ENCODE measurements around the gene TRAF4. TPM values are rescaled to one million over a fixed set of nuclear protein-coding genes. Genes with fewer than 3 reads are reported as not detected.

TRAF4 gene
- total and polyA plus RNA-seq, 9 of the 15 experiments (the other 6 are each of a cell fraction or from before 2014, with no cell fraction given): 2.4 to 147 (median 72.4) TPM

DNA sequence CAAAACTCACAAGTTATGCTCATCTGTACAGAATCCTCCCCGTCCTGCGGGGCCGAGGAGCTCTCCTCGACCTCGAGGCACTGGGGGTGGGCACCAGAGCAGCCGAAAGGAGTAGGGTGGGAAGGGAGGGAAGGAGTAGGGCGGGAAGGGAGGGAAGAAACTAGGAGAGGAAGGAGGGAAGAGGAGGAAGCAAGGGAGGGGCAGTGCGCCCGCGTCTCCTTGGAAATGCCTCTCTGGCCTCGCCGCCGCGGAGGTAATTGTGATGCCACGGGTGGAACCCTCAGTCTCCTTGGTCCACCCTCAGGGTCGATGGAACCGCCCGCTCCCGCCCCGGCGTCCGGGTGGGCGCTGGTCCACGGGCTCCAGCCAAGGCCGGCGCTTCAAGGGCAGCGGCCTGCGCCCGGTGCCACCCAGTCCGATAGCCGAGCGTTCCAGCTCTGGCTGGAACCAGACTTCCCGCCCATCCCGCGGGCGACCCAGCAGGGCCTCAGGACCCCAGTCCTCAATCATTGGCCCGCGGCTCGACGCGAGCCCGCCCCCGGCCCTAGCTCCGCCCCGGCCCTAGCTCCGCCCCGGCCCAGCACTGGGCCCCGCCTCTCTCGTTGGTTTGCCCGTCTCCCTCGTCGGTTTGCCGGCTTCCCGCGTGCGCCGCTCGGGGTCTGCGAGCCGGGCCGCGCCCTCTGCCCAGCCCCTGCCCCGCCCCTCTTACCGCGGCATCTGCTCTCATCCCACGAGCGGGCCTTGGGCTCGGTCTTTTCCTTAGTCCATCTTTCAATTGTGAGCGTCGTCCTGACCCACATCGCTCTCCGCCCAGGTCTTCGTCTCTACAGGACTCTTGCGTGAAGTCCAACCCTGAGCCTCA lies 32.7 kb upstream of the TRAF4 start (continued):
- TF ChIP-seq, protein P1, sequence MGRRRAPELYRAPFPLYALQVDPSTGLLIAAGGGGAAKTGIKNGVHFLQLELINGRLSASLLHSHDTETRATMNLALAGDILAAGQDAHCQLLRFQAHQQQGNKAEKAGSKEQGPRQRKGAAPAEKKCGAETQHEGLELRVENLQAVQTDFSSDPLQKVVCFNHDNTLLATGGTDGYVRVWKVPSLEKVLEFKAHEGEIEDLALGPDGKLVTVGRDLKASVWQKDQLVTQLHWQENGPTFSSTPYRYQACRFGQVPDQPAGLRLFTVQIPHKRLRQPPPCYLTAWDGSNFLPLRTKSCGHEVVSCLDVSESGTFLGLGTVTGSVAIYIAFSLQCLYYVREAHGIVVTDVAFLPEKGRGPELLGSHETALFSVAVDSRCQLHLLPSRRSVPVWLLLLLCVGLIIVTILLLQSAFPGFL (CRISPR knock-in tag; IDR thresholded peaks at IDR 0.05): no peak
- 0 out of 2 replicates have a peak, but pooled peaks have one; percentile 38 for TF ChIP-seq HIVEP1 (CRISPR knock-in tag; IDR thresholded peaks at IDR 0.05)
- no peak for TF ChIP-seq LARP7 (IDR thresholded peaks at IDR 0.05)
- 0 out of 2 replicates have a peak, but pooled peaks have one; percentile 1 for TF ChIP-seq SPI1 (IDR thresholded peaks at IDR 0.05; ENCODE audit: borderline replicate concordance, low read depth, low read length)
- no peak for TF ChIP-seq BDP1 (IDR thresholded peaks at IDR 0.05; ENCODE audit: insufficient read depth, insufficient read length)
- no peak for TF ChIP-seq ZNF778 (CRISPR knock-in tag; IDR thresholded peaks at IDR 0.05)
- no peak for TF ChIP-seq GTF2A2 (tag; IDR thresholded peaks at IDR 0.05)
- TF ChIP-seq GTF2F1 (IDR thresholded peaks at IDR 0.05; ENCODE audit: low read depth, low read length): no peak
- TF ChIP-seq TAF9B (IDR thresholded peaks at IDR 0.05; ENCODE audit: partially characterized antibody): no peak
- peak; percentile 84 for TF ChIP-seq EP400 (IDR thresholded peaks at IDR 0.05)
- no peak for TF ChIP-seq SP2 (IDR thresholded peaks at IDR 0.05; ENCODE audit: extremely low read depth, low read depth, low read length, poor library complexity, severe bottlenecking)
- TF ChIP-seq STAG1 (CRISPR knock-in tag; IDR thresholded peaks at IDR 0.05; ENCODE audit: borderline replicate concordance): no peak
- TF ChIP-seq, protein P2, sequence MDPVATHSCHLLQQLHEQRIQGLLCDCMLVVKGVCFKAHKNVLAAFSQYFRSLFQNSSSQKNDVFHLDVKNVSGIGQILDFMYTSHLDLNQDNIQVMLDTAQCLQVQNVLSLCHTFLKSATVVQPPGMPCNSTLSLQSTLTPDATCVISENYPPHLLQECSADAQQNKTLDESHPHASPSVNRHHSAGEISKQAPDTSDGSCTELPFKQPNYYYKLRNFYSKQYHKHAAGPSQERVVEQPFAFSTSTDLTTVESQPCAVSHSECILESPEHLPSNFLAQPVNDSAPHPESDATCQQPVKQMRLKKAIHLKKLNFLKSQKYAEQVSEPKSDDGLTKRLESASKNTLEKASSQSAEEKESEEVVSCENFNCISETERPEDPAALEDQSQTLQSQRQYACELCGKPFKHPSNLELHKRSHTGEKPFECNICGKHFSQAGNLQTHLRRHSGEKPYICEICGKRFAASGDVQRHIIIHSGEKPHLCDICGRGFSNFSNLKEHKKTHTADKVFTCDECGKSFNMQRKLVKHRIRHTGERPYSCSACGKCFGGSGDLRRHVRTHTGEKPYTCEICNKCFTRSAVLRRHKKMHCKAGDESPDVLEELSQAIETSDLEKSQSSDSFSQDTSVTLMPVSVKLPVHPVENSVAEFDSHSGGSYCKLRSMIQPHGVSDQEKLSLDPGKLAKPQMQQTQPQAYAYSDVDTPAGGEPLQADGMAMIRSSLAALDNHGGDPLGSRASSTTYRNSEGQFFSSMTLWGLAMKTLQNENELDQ (CRISPR knock-in tag; IDR thresholded peaks at IDR 0.05; ENCODE audit: borderline replicate concordance): no peak; the same call in 1 of the 2 replicates
- TF ChIP-seq ZSCAN32 (CRISPR knock-in tag; IDR thresholded peaks at IDR 0.05): no peak
- TF ChIP-seq ZNF239 (CRISPR knock-in tag; IDR thresholded peaks at IDR 0.05): no peak
- TF ChIP-seq EP300 (IDR thresholded peaks at IDR 0.05; ENCODE audit: low read length): no peak
- no peak for TF ChIP-seq ZFPM2 (CRISPR knock-in tag; IDR thresholded peaks at IDR 0.05)
- no peak for TF ChIP-seq SMARCC2 (IDR thresholded peaks at IDR 0.05; ENCODE audit: low read depth)
- TF ChIP-seq SMAD3 (CRISPR knock-in tag; conservative IDR thresholded peaks at IDR 0.05): no peak; the same call in 1 of the 2 replicates

Measured in K562 (cell line).